HEK293T (cell line): ENCODE results near the gene PRR33.

Experiments used
- CTBP1 ChIP-seq: fragments of 450-650 bp; IDR thresholded peaks from 2 replicates; pipeline ENCODE4 v1.6.1; 2016; ENCODE audit warnings: borderline replicate concordance
- ELF4 ChIP-seq: fragments of 450-650 bp; IDR thresholded peaks from 2 replicates; pipeline ENCODE4 v1.6.1; 2017; ENCODE audit warnings: antibody characterized with exemption
- HDGF ChIP-seq: fragments of 450-650 bp; IDR thresholded peaks from 2 replicates; pipeline ENCODE4 v1.6.1; 2017; ENCODE audit warnings: antibody characterized with exemption, borderline replicate concordance
- SUZ12 ChIP-seq: fragments of 450-650 bp; IDR thresholded peaks from 2 replicates; pipeline ENCODE4 v1.6.1; 2016; ENCODE audit warnings: mild to moderate bottlenecking
- ZNF384 ChIP-seq: fragments of 450-650 bp; IDR thresholded peaks from 2 replicates; pipeline ENCODE4 v1.6.1; 2016
- TF ChIP-seq, protein P1 (sequence below): fragments of 450-650 bp; IDR thresholded peaks from 2 replicates; pipeline ENCODE4 v1.6.1; 2016

GRCh38 chr11:1909524-1909923 is 17.8 kb upstream of the PRR33 start:
- TF ChIP-seq HDGF = no peak
- no peak for TF ChIP-seq ELF4
- no peak for TF ChIP-seq SUZ12
- TF ChIP-seq, protein P1, sequence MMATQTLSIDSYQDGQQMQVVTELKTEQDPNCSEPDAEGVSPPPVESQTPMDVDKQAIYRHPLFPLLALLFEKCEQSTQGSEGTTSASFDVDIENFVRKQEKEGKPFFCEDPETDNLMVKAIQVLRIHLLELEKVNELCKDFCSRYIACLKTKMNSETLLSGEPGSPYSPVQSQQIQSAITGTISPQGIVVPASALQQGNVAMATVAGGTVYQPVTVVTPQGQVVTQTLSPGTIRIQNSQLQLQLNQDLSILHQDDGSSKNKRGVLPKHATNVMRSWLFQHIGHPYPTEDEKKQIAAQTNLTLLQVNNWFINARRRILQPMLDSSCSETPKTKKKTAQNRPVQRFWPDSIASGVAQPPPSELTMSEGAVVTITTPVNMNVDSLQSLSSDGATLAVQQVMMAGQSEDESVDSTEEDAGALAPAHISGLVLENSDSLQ = no peak
- TF ChIP-seq ZNF384 = no peak
- no peak for TF ChIP-seq CTBP1
